ENCODE measurements around the gene ALX4.

DNA sequence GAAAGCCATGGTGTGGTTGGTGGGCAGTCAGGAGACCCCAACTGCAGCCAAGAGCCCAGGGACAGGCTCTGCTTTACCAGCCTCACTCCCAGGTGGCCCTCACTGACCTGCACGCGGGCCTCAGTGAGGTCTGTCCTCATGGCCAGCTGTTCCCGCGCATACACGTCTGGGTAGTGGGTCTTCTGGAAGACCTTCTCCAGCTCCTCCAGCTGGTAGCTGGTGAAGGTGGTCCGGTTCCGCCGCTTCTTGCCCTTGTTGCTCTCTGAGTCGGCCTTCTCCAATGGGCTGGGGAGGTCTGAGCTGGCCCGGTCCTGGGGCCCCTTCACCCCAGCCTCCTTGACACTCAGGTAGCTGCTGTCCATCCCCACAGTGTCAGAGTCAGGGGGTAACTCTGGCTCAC is 34.7 kb downstream of the ALX4 start:
- TF ChIP-seq, protein P1, sequence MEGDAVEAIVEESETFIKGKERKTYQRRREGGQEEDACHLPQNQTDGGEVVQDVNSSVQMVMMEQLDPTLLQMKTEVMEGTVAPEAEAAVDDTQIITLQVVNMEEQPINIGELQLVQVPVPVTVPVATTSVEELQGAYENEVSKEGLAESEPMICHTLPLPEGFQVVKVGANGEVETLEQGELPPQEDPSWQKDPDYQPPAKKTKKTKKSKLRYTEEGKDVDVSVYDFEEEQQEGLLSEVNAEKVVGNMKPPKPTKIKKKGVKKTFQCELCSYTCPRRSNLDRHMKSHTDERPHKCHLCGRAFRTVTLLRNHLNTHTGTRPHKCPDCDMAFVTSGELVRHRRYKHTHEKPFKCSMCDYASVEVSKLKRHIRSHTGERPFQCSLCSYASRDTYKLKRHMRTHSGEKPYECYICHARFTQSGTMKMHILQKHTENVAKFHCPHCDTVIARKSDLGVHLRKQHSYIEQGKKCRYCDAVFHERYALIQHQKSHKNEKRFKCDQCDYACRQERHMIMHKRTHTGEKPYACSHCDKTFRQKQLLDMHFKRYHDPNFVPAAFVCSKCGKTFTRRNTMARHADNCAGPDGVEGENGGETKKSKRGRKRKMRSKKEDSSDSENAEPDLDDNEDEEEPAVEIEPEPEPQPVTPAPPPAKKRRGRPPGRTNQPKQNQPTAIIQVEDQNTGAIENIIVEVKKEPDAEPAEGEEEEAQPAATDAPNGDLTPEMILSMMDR (IDR thresholded peaks at IDR 0.05): no peak
- TF ChIP-seq POLR2A (IDR thresholded peaks at IDR 0.05): no peak
